ENCODE results near the gene METTL23.

DNA sequence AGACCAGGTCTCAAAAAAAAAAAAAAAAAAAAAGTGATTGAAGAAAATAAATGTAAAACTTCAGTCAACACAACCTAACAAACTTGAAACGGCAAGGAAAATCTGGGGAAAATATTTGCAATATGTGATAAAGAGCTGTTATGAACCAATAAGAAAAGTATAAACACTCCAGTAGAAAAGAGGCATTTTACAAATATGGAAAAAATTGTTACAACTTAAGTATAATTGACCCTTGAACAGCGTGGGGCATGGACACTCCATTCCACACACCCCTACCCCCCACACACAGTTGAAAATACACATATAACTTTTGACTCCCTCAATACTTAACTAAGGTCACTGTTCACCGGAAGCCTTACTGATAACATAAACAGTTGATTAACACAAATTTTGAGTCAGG is 31.9 kb downstream of the METTL23 start:
- TF ChIP-seq, protein P1, sequence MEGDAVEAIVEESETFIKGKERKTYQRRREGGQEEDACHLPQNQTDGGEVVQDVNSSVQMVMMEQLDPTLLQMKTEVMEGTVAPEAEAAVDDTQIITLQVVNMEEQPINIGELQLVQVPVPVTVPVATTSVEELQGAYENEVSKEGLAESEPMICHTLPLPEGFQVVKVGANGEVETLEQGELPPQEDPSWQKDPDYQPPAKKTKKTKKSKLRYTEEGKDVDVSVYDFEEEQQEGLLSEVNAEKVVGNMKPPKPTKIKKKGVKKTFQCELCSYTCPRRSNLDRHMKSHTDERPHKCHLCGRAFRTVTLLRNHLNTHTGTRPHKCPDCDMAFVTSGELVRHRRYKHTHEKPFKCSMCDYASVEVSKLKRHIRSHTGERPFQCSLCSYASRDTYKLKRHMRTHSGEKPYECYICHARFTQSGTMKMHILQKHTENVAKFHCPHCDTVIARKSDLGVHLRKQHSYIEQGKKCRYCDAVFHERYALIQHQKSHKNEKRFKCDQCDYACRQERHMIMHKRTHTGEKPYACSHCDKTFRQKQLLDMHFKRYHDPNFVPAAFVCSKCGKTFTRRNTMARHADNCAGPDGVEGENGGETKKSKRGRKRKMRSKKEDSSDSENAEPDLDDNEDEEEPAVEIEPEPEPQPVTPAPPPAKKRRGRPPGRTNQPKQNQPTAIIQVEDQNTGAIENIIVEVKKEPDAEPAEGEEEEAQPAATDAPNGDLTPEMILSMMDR (IDR thresholded peaks at IDR 0.05) = no peak
- TF ChIP-seq POLR2A (IDR thresholded peaks at IDR 0.05) = no peak
